H1 (cell line): Measurements from ENCODE around the gene FCMR. TPM values are rescaled to one million over a fixed set of nuclear protein-coding genes. Genes with fewer than 3 reads are reported as not detected.

Source experiments
- CTCF ChIA-PET: fragments of 300-600 bp; sonication (Branson Sonifier 250); formaldehyde crosslinking; loops from one replicate; lab custom pipeline; 2021; ENCODE audit not compliant: partially characterized antibody; lab: Charles Lee
- POLR2A ChIA-PET: fragments of 300-600 bp; sonication (Branson Sonifier 250); formaldehyde crosslinking; loops from one replicate; lab custom pipeline; 2021; ENCODE audit warnings: inconsistent platforms; ENCODE audit not compliant: partially characterized antibody; lab: Charles Lee
- DNase-seq, 2 experiments: peaks; one replicate each; pipeline versions ENCODE4 v3.0.0 to v3.0.0-alpha.2; 2010 to 2022; ENCODE audit warnings: low spot score in 2 of 2, low read depth in 1 of 2, mixed read lengths in 1 of 2
- FAIRE-seq: peaks from 2 replicates; lab custom pipeline; 2011; peaks lifted over from hg19 to GRCh38; lab: Jason Lieb, UNC
- H2AFZ ChIP-seq: 2 replicates; pipeline ENCODE4 v1.8.1; 2012; ENCODE audit warnings: low read length, inconsistent platforms
- H2AK5ac ChIP-seq: 2 replicates; pipeline ENCODE4 v1.6.1; 2013; ENCODE audit warnings: low read depth, low read length
- H2BK120ac ChIP-seq: replicated peaks from 2 replicates; pipeline ENCODE3; 2013; ENCODE audit warnings: low read depth, low read length, inconsistent platforms
- H2BK12ac ChIP-seq: 2 replicates; pipeline ENCODE4 v1.6.1; 2013; ENCODE audit warnings: low read depth, low read length
- H2BK15ac ChIP-seq: 2 replicates; pipeline ENCODE4 v1.6.1; 2013; ENCODE audit warnings: low read length
- H2BK20ac ChIP-seq: 2 replicates; pipeline ENCODE4 v1.6.1; 2013; ENCODE audit warnings: low read length
- H2BK5ac ChIP-seq: 2 replicates; pipeline ENCODE4 v1.6.1; 2013; ENCODE audit warnings: low read depth, low read length
- H3K14ac ChIP-seq: 2 replicates; pipeline ENCODE4 v1.6.1; 2013; ENCODE audit warnings: inconsistent platforms; ENCODE audit not compliant: insufficient read length
- H3K18ac ChIP-seq: 2 replicates; pipeline ENCODE4 v1.6.1; 2013; ENCODE audit warnings: low read length; ENCODE audit errors: extremely low read depth
- H3K23ac ChIP-seq: 2 replicates; pipeline ENCODE4 v1.6.1; 2013; ENCODE audit warnings: inconsistent platforms; ENCODE audit not compliant: insufficient read length
- H3K23me2 ChIP-seq: 2 replicates; pipeline ENCODE4 v1.6.1; 2013; ENCODE audit warnings: low read depth, low read length
- H3K27ac ChIP-seq: 2 replicates; pipeline ENCODE4 v1.6.1; 2011; ENCODE audit warnings: low read depth, low read length, inconsistent platforms
- H3K27me3 ChIP-seq, 4 experiments: replicated peaks in 1 of 4; 1 replicate in 1 of 4; 2 replicates in 3 of 4; pipeline versions ENCODE4 v1.6.1 to v1.8.1; 2011 to 2013; ENCODE audit warnings: low read length in 3 of 4, mild to moderate bottlenecking in 3 of 4, inconsistent platforms in 2 of 4, mixed read lengths in 2 of 4, moderate library complexity in 1 of 4; ENCODE audit not compliant: control insufficient read depth in 3 of 4, insufficient read depth in 3 of 4; ENCODE audit errors: extremely low read depth in 1 of 4
- H3K36me3 ChIP-seq, 4 experiments: 2 replicates each; pipeline versions ENCODE4 v1.6.1 to v1.8.1; 2011 to 2013; ENCODE audit warnings: mild to moderate bottlenecking in 4 of 4, low read length in 3 of 4, moderate library complexity in 2 of 4, control low read depth in 1 of 4, inconsistent platforms in 1 of 4; ENCODE audit not compliant: insufficient read depth in 4 of 4, control insufficient read depth in 2 of 4
- H3K4ac ChIP-seq: replicated peaks from 2 replicates; pipeline ENCODE3; 2013; ENCODE audit warnings: low read length, low read depth, mixed read lengths, inconsistent platforms; ENCODE audit not compliant: insufficient read length
- H3K4me1 ChIP-seq, 4 experiments: replicated peaks in 1 of 4; 1 replicate in 1 of 4; 2 replicates in 3 of 4; pipeline versions ENCODE4 v1.6.1 to v1.8.1; 2011 to 2013; ENCODE audit warnings: low read length in 3 of 4, inconsistent platforms in 2 of 4, mixed read lengths in 1 of 4; ENCODE audit not compliant: insufficient read depth in 4 of 4, control insufficient read depth in 3 of 4
- H3K4me2 ChIP-seq, 2 experiments: 2 replicates each; pipeline versions ENCODE4 v1.6.1 to v1.8.1; 2011 to 2013; ENCODE audit warnings: low read depth in 2 of 2, low read length in 2 of 2, control low read depth in 1 of 2, inconsistent platforms in 1 of 2, mild to moderate bottlenecking in 1 of 2; ENCODE audit not compliant: insufficient read depth in 1 of 2
- H3K4me3 ChIP-seq, 4 experiments: fragments of 200-600, 300-600 bp in 1 of 4; sonication (generic), shearing (Covaris generic), sonication (Bioruptor Twin) in 1 of 4; 2 replicates each; pipeline versions ENCODE4 v1.5.1 to v1.8.1; 2011 to 2016; ENCODE audit warnings: low read length in 4 of 4, low read depth in 3 of 4, control low read depth in 2 of 4, inconsistent platforms in 2 of 4, mild to moderate bottlenecking in 2 of 4, mixed read lengths in 1 of 4, moderate library complexity in 1 of 4; ENCODE audit not compliant: insufficient read depth in 2 of 4; ENCODE audit errors: extremely low read depth in 1 of 4
- H3K56ac ChIP-seq: replicated peaks from 2 replicates; pipeline ENCODE3; 2013; ENCODE audit warnings: low read depth, mild to moderate bottlenecking, mixed read lengths, low read length, inconsistent platforms; ENCODE audit not compliant: insufficient read length
- H3K79me1 ChIP-seq: 2 replicates; pipeline ENCODE4 v1.6.1; 2013; ENCODE audit warnings: low read depth, low read length, control low read depth
- H3K79me2 ChIP-seq, 2 experiments: 2 replicates each; pipeline versions ENCODE4 v1.6.1 to v1.8.1; 2012 to 2013; ENCODE audit warnings: low read length in 2 of 2, mild to moderate bottlenecking in 2 of 2, inconsistent platforms in 1 of 2; ENCODE audit not compliant: insufficient read depth in 2 of 2, control insufficient read depth in 1 of 2
- H3K9ac ChIP-seq, 4 experiments: replicated peaks in 1 of 4; 1 replicate in 1 of 4; 2 replicates in 3 of 4; pipeline versions ENCODE4 v1.6.1 to v1.8.1; 2011 to 2013; ENCODE audit warnings: low read depth in 3 of 4, low read length in 3 of 4, control low read depth in 2 of 4, mild to moderate bottlenecking in 2 of 4, moderate library complexity in 2 of 4, inconsistent platforms in 1 of 4; ENCODE audit errors: extremely low read depth in 1 of 4
- H3K9me3 ChIP-seq, 2 experiments: 2 replicates each; pipeline versions ENCODE4 v1.6.1 to v1.8.1; 2012 to 2013; ENCODE audit warnings: mild to moderate bottlenecking in 2 of 2, moderate library complexity in 2 of 2, control low read depth in 1 of 2, inconsistent platforms in 1 of 2, low read depth in 1 of 2, low read length in 1 of 2, mixed read lengths in 1 of 2; ENCODE audit not compliant: insufficient read depth in 2 of 2
- H4K20me1 ChIP-seq, 2 experiments: replicated peaks in 1 of 2; 2 replicates each; pipeline versions ENCODE3 to v1.8.1; 2011 to 2013; ENCODE audit warnings: inconsistent platforms in 2 of 2, low read length in 2 of 2, mild to moderate bottlenecking in 1 of 2; ENCODE audit not compliant: insufficient read depth in 2 of 2, control insufficient read depth in 1 of 2
- H4K5ac ChIP-seq: 2 replicates; pipeline ENCODE4 v1.6.1; 2013; ENCODE audit warnings: low read length, low read depth, mixed read lengths, inconsistent platforms; ENCODE audit not compliant: insufficient read length
- H4K8ac ChIP-seq: 2 replicates; pipeline ENCODE4 v1.8.0; 2013; ENCODE audit warnings: mild to moderate bottlenecking, moderate library complexity, low read length, inconsistent platforms; ENCODE audit not compliant: insufficient read depth; ENCODE audit errors: extremely low read depth
- H4K91ac ChIP-seq: replicated peaks from 2 replicates; pipeline ENCODE3; 2013; ENCODE audit warnings: low read length, mixed read lengths, inconsistent platforms; ENCODE audit not compliant: insufficient read length
- ATF3 ChIP-seq: IDR thresholded peaks from 2 replicates; pipeline ENCODE4 v1.6.1; 2011; ENCODE audit warnings: low read depth, mild to moderate bottlenecking, low read length; ENCODE audit not compliant: insufficient read depth
- BRCA1 ChIP-seq: IDR thresholded peaks from 2 replicates; pipeline ENCODE4 v1.6.1; 2012; ENCODE audit warnings: low read depth, low read length, improper control_type of control experiment
- CHD1 ChIP-seq: IDR thresholded peaks from 2 replicates; pipeline ENCODE4 v1.6.1; 2012; ENCODE audit warnings: low read depth, low read length, improper control_type of control experiment
- CREB1 ChIP-seq: IDR thresholded peaks from 2 replicates; pipeline ENCODE4 v1.6.1; 2012; ENCODE audit warnings: inconsistent platforms
- E2F6 ChIP-seq: IDR thresholded peaks from 2 replicates; pipeline ENCODE4 v1.6.1; 2012; ENCODE audit warnings: inconsistent platforms
- EZH2 ChIP-seq: fragments of 200-600 bp; sonication (generic); IDR thresholded peaks from 2 replicates; pipeline ENCODE4 v1.7.1; 2012; ENCODE audit warnings: low read depth, mild to moderate bottlenecking, moderate library complexity, low read length, inconsistent platforms; ENCODE audit not compliant: severe bottlenecking
- GABPA ChIP-seq: IDR thresholded peaks from 2 replicates; pipeline ENCODE4 v1.6.1; 2011; ENCODE audit warnings: mild to moderate bottlenecking, low read length, moderate library complexity, borderline replicate concordance; ENCODE audit not compliant: insufficient read depth
- MAFK ChIP-seq: IDR thresholded peaks from 2 replicates; pipeline ENCODE4 v1.6.1; 2012; ENCODE audit warnings: low read depth, mild to moderate bottlenecking, improper control_type of control experiment, low read length
- POLR2AphosphoS5 ChIP-seq: IDR thresholded peaks from 2 replicates; pipeline ENCODE4 v1.6.1; 2011; ENCODE audit warnings: low read depth, low read length
- RBBP5 ChIP-seq: IDR thresholded peaks from 2 replicates; pipeline ENCODE4 v1.7.1; 2012; ENCODE audit warnings: low read depth, mild to moderate bottlenecking, inconsistent platforms, low read length, moderate library complexity, borderline replicate concordance
- RFX5 ChIP-seq: IDR thresholded peaks from 2 replicates; pipeline ENCODE4 v1.6.1; 2011; ENCODE audit warnings: low read depth, low read length, improper control_type of control experiment, borderline replicate concordance
- SIN3A ChIP-seq, 2 experiments: IDR thresholded peaks in 1 of 2; conservative IDR thresholded peaks in 1 of 2; 2 replicates each; pipeline ENCODE4 v1.6.1; 2011 to 2012; ENCODE audit warnings: low read length in 2 of 2, improper control_type of control experiment in 1 of 2, low read depth in 1 of 2, mild to moderate bottlenecking in 1 of 2
- TCF12 ChIP-seq: IDR thresholded peaks from 2 replicates; pipeline ENCODE4 v1.6.1; 2011; ENCODE audit warnings: low read depth, mild to moderate bottlenecking, low read length
- WGBS, 2 experiments: shearing (Covaris generic) in 1 of 2; methylation state at CpG; one replicate each; pipeline versions ENCODE4 v1.1.6 to v1.1.7; 2013 to 2015; ENCODE audit warnings: low lambda C conversion rate in 2 of 2, mixed read lengths in 2 of 2, inconsistent platforms in 1 of 2, low coverage in 1 of 2, missing lambda C conversion rate in 1 of 2; ENCODE audit not compliant: insufficient replicate concordance in 2 of 2, insufficient coverage in 1 of 2, insufficient read length in 1 of 2; ENCODE audit errors: extremely low coverage in 1 of 2, missing lambda C conversion rate in 1 of 2; 5-methylcytosine and 5-hydroxymethylcytosine counted together
- polyA plus RNA-seq, 7 experiments: library from polyadenylated mRNA; depleted of rRNA in 3 of 7; stranded (reverse) in 5 of 7; unstranded in 2 of 7; fragments of >200 nt in 5 of 7; fragments of 200-250 nt in 2 of 7; gene quantifications; 1 replicate in 5 of 7; 2 replicates in 1 of 7; 4 replicates in 1 of 7; pipeline versions ENCODE4 v1.2.1 to v1.2.3, GENCODE V29; 2011 to 2013; ENCODE audit warnings: missing spikeins in 2 of 7, mixed read lengths in 2 of 7
- total RNA-seq: library from RNA; stranded (reverse); fragmentation: NEBNext Ultra II Directional; extraction: Animal tissue kit (Norgen Biotek cat#: 25700); gene quantifications from 2 replicates; pipeline ENCODE4 v1.2.1, GENCODE V29; 2021

Gene FCMR
- total and polyA plus RNA-seq, 2 of the 8 experiments (the other 6 are each of a cell fraction or from before 2014, with no cell fraction given): 0.53 TPM; not detected in 1

- no peaks in the 10 kb centered on the region for H3K79me1 ChIP-seq
- H3K18ac ChIP-seq: no peak overlapping the region
- H4K91ac ChIP-seq: no peak overlapping the region
- H3K79me2 ChIP-seq: no peaks in the 10 kb centered on the region
- no peak overlapping the region for H3K4me2 ChIP-seq
- 82% methylated on average over 1 of the region's 1 CpG; no CpG with 5 or more reads in 1 of the 2 experiments for WGBS, 2 experiments
- no peak overlapping the region for H4K8ac ChIP-seq
- no peaks in the 10 kb centered on the region for H3K4me1 ChIP-seq
- H3K9ac ChIP-seq: no peak overlapping the region
- H3K14ac ChIP-seq: no peak overlapping the region
- H3K23ac ChIP-seq: no peak overlapping the region
- no peak overlapping the region for H4K5ac ChIP-seq
- no peak overlapping the region for H2BK20ac ChIP-seq
- CTCF ChIA-PET: interaction anchor here (0.9 to 5.7 kb wide), 12 partner anchors 8 to 136 kb away, joined by 3 to 49 read pairs (median 7); no protein-coding TSS in a partner anchor
- no peak overlapping the region for H2BK12ac ChIP-seq
- FAIRE-seq (no peak), DNase-seq (no peak)
- H3K4me3 ChIP-seq: no peak overlapping the region
- H3K36me3 ChIP-seq: no peaks in the 10 kb centered on the region
- peaks cover 0 to 2% (median 0%) of the 10 kb centered on the region in 4 experiments; a peak in 1 of 7 replicates for H3K27me3 ChIP-seq
- no peak overlapping the region for H3K27ac ChIP-seq
- H2AFZ ChIP-seq: no peak overlapping the region
- no peak overlapping the region for H2AK5ac ChIP-seq
- no peak overlapping the region for H3K4ac ChIP-seq
- no peak overlapping the region for H2BK5ac ChIP-seq
- no peaks in the 10 kb centered on the region for H4K20me1 ChIP-seq
- H3K9me3 ChIP-seq: no peaks in the 10 kb centered on the region
- H2BK15ac ChIP-seq: no peak overlapping the region
- H3K23me2 ChIP-seq: no peaks in the 10 kb centered on the region
- H3K56ac ChIP-seq: no peak overlapping the region
- H2BK120ac ChIP-seq: no peak overlapping the region
- POLR2A ChIA-PET: no interaction called here
- TF ChIP-seq RBBP5: no peak
- no peak for TF ChIP-seq GABPA
- TF ChIP-seq ATF3: no peak
- TF ChIP-seq POLR2AphosphoS5: no peak
- TF ChIP-seq E2F6: no peak
- no peak for TF ChIP-seq TCF12
- no peak for TF ChIP-seq SIN3A (conservative IDR thresholded peaks at IDR 0.05 in 1 of 2, IDR thresholded peaks at IDR 0.05 in 1 of 2; ENCODE audit: low read depth in 1 of 2, low read length in 2 of 2)
- TF ChIP-seq BRCA1: no peak
- no peak for TF ChIP-seq CHD1
- no peak for TF ChIP-seq CREB1
- TF ChIP-seq RFX5: no peak
- TF ChIP-seq MAFK: no peak
- TF ChIP-seq EZH2: no peak
Measured at GRCh38 chr1:206867239-206867638, 54.5 kb downstream of the FCMR start.
